Renal pelvis (tissue), 12 donors: ENCODE data around the gene CHIA. TPM values are rescaled to one million over a fixed set of nuclear protein-coding genes. Genes with fewer than 3 reads are reported as not detected.

Source experiments
- DNase-seq: peaks from one replicate; pipeline ENCODE4 v3.0.0-alpha.2; 2013
- long read RNA-seq, 16 experiments: transcript quantifications; one replicate each; lab custom pipeline, GENCODE V29; 2026
- polyA plus RNA-seq, 3 donors: library from polyadenylated mRNA; unstranded; fragments of 120-200 nt; gene quantifications; one replicate each; pipeline ENCODE4 v1.2.1, GENCODE V29; 2013; ENCODE audit not compliant: insufficient read length in 3 of 3

CHIA gene
- not detected for polyA plus RNA-seq
- long read RNA-seq, donor 1, result 0 reads
- long read RNA-seq, donor 2, result 0 reads
- long read RNA-seq, donor 3, result 0 reads
- long read RNA-seq, donor 4, result 0 reads
- long read RNA-seq, donor 5, result 0 reads
- long read RNA-seq, donor 6, result 0 reads
- long read RNA-seq, donor 7, result 0 reads
- long read RNA-seq, donor 8, result 0 reads
- long read RNA-seq, donor 9, result 0 reads
- long read RNA-seq, donor 10, result 0 reads
- long read RNA-seq, donor 11, result 0 reads
- long read RNA-seq, donor 12, result 0 reads
- long read RNA-seq, donor 13, result 0 reads
- long read RNA-seq, donor 14, result 0 reads
- long read RNA-seq, donor 15, result 0 reads
- long read RNA-seq, donor 16, result 0 reads

- no peak for DNase-seq
These were observed at the start of gene CHIA for GRCh38 chr1:111290630-111291029. TSS of gene CHIA (plus strand) at chr1:111290851. CDS start at chr1:111310468, 19,617 bp downstream.

- no peak for DNase-seq
These were observed 48.9 kb upstream of the CHIA start for GRCh38 chr1:111241797-111242196.

- no peak for DNase-seq
These were observed 47.7 kb upstream of the CHIA start for GRCh38 chr1:111242805-111243523.

GRCh38 chr1:111247125-111247838 is 43.4 kb upstream of the CHIA start:
- DNase-seq, result no peak

GRCh38 chr1:111249960-111250359 is 40.7 kb upstream of the CHIA start:
- DNase-seq, result no peak

GRCh38 chr1:111251570-111251969 is 39.1 kb upstream of the CHIA start:
- no peak for DNase-seq

DNA sequence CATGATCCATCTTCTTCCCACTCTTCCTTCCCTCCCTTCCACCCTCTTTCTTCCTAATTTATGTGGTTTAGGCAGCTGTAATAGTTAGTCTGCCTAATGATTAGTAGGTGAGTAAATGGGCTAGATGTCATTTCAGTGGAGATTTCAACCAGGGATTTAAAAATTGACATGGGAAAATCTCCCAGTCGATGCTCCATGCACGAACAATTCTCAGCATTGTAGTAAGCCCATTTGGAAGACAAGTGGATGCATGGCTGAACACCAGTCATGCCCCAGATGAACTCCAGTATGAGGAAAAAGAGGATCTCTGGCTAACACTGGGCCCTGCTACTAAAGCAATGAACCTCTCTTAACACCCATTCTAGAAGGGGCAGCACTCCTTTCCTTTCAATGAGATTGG is 37.9 kb upstream of the CHIA start:
- no peak for DNase-seq

DNA sequence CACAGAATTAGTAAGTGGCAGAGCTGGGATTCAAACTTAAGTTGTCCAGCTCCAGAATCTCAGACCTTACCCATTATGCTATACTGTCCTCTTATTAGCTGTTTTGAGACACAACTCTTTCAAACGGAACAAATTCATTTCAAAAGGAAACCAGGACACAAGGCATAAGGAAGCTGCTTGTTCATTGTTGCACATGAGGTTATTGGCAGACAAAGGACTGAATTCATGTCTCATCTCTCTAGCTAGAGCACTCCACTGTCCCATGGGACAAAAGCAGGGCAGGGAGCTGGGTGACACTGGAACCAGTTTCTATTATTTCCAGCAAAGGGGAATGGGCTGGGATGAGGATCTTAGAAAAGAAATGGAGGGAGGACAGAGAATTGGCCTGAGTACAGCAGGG is 36.8 kb upstream of the CHIA start:
- DNase-seq, result no peak

DNA sequence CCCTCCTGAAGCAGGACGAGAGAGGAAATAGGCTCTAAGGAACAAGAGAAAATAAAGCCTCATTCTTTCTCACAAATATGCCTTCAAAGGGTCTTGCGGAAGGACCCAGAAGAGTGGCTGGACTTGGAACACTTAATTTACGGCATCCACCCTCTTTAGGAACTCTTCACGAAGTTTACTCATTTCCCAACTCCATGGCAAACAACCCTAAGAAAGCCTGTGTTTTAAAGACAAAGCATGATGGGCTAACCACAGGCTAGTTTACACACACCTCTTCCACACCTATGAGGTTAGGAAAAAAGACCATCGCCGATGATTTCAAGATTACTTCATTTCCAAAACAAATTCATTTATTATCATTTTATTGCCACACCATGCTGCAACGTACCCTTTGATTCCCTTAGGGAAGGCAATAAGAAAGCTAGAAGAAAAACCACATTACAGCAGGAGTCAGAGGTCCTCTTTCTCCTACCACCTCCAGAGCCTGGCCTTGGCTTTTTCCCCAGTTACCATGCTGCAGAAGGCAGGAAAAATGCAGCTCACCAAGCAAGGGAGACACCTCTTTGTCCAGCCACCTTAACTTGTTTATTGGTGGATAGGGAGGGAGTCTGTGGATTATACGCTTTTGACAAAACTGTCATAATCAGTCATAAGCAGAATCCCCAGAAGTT is 33.5 kb upstream of the CHIA start:
- no peak for DNase-seq

- DNase-seq, result no peak
These were observed 22.7 kb upstream of the CHIA start for GRCh38 chr1:111267801-111268508.

- DNase-seq, result no peak
These were observed 20.7 kb upstream of the CHIA start for GRCh38 chr1:111269825-111270406.

GRCh38 chr1:111270771-111271463 is 19.7 kb upstream of the CHIA start:
- DNase-seq, result no peak

- DNase-seq, result no peak
These were observed 19.2 kb upstream of the CHIA start for GRCh38 chr1:111271464-111271801.

- no peak for DNase-seq
These were observed 18.6 kb upstream of the CHIA start for GRCh38 chr1:111272081-111272480.

DNA sequence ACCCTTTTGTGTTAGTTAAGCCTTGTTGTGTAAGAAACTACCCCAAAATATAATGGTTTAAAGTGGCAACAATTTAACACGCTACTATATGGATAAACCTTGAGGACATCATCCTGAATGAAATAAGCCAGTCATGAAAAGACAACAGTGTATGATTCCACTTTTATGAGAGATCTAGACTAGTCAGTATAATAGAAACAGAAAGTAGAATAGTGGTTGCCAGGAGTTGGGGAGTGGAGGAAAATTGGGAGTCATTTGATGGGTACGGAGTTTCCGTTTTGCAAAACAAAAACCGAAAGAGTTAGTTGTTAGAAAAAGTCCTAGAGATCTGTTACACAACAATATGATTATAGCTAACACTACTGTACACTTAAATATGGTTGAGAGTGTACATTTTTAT is 16.0 kb upstream of the CHIA start:
- DNase-seq, result no peak

DNA sequence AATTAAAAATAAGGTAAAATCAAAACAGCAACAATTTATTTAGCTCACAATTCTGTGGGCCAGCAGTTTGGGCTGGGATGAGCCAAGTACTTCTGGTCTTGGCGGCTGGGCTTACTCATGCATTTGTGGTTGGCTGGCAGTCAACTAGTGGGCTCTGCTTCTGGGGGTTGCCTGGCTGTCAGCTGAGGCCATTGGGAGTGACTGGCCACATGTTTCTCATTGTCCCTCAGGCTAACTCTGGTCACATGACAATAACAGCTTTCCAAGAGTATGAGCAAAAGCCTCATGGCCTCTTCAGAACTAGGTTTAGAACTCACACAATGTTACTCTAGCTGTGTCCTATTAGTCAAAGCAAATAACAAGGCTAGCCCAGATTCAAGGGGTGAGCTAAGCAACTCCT is 15.6 kb upstream of the CHIA start:
- no peak for DNase-seq

DNA sequence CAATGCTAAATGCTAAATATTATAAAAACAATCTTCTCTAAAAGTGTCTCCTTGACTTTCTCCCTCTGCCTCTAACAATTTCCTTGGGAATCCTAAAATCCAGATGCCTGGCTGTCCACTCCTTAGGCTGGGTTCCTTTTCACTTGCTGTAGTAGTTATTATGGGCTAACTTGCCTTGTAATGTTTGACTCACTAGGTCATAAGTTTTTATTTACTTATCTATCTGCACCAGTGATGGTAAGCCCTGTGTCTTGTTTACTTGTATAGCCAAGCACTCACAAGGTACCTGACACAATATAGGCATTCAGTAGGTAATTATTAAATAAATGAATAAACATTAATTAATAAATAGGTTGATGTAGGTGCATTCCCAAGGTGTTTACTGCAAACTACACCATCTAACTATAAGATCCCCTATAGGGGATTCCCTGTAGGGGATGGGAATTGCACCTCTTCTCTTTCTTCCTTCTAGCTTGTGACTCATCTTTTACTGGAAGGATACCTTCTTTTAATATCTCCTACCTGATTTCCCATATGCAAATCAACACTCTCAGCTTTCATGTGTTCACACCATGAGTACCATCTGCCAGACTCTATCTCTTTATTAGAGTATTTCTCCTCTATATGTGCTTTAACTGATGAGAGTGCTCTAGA is 14.7 kb upstream of the CHIA start:
- no peak for DNase-seq

- no peak for DNase-seq
These were observed 11.5 kb upstream of the CHIA start for GRCh38 chr1:111279144-111279543.

DNA sequence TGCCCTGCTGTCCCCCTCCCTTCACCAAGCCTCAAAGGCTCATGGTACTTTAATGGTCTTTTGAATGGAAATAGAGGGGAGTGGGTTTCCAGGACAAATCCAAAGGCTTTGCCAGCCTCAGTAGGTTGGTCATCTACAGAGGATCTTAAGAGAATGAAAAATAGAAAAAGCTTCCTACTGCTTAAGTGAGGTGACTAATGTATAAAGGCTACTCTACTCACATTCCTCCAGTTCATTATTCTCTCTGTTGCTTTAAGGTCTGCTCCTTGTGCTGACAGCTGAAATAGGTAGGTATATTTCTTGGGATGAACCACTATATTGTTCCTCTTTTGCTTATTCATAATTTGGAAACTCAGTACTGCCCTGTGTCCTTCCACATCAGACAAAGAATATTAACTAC is 10.4 kb upstream of the CHIA start:
- DNase-seq, result no peak

DNA sequence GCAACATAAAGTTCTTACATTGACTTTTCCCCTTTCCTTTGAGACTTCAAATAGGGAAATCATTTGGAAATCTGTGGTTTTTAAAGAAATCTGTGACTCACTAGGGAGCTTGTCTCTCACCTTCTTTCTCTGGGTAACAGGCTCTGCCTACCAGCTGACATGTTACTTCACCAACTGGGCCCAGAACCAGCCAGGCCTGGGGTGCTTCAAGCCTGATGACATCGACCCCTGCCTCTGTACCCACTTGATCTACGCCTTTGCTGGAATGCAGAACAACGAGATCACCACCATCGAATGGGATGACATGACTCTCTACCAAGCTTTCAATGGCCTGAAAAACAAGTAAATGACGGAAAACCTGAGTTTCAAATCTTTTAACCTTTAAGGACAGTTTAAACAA is 9.2 kb upstream of the CHIA start:
- DNase-seq, result no peak
